Hindlimb muscle (tissue), 1 donor: ENCODE measurements around the gene RARA. TPM values are rescaled to one million over a fixed set of nuclear protein-coding genes. Genes with fewer than 3 reads are reported as not detected.

Experiments
- DNase-seq: peaks from one replicate; pipeline ENCODE4 v3.0.0-alpha.2; 2013
- polyA plus RNA-seq: library from polyadenylated mRNA; unstranded; fragments of 120-200 nt; gene quantifications from one replicate; pipeline ENCODE4 v1.2.1, GENCODE V29; 2013; ENCODE audit not compliant: insufficient read length

Gene RARA
- polyA plus RNA-seq, 1 donor = 76.3 TPM

GRCh38 chr17:40329839-40330794, 21.1 kb downstream of the RARA start:
- no peak for DNase-seq

GRCh38 chr17:40330850-40331470, 22.0 kb downstream of the RARA start:
- DNase-seq = no peak

- peak; percentile 92 for DNase-seq
Measured at GRCh38 chr17:40331743-40332641, 23.0 kb downstream of the RARA start.

DNA sequence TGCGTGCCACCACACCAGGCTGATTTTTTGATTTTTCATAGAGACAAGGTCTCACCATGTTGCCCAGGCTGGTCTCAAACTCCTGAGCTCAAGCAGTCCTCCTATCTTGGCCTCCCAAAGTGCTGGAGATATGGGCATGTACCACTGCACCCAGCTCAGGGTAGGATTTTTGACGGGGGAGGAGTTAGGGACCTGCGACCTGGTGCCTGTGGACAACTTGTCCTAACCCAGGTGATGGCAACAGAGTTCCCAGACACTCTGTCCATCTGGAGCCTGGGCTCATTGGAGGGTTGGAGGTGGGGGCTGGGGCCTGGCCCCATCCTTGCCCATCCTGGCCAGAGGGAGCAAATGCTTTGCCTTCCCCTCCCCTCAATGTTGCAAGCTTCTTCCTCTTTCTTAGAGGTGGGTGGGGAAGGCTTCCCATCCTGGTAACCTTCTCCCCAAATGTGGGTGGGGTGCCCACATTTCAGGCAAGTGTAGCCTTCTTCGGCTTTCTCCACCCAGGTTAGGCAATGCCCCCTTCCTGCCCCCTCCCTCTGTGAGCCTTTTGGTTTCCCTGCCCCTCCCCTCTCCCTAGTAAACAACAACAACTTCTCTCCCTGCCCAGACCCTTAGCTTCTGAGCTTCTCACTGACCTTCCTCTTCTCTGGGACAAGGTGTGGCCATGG, 24.9 kb downstream of the RARA start:
- DNase-seq = no peak

GRCh38 chr17:40335620-40336019, 26.6 kb downstream of the RARA start:
- DNase-seq = no peak

GRCh38 chr17:40337351-40337750, 28.4 kb downstream of the RARA start:
- DNase-seq = no peak

- DNase-seq = no peak
Measured at GRCh38 chr17:40338058-40338457, 29.1 kb downstream of the RARA start.

DNA sequence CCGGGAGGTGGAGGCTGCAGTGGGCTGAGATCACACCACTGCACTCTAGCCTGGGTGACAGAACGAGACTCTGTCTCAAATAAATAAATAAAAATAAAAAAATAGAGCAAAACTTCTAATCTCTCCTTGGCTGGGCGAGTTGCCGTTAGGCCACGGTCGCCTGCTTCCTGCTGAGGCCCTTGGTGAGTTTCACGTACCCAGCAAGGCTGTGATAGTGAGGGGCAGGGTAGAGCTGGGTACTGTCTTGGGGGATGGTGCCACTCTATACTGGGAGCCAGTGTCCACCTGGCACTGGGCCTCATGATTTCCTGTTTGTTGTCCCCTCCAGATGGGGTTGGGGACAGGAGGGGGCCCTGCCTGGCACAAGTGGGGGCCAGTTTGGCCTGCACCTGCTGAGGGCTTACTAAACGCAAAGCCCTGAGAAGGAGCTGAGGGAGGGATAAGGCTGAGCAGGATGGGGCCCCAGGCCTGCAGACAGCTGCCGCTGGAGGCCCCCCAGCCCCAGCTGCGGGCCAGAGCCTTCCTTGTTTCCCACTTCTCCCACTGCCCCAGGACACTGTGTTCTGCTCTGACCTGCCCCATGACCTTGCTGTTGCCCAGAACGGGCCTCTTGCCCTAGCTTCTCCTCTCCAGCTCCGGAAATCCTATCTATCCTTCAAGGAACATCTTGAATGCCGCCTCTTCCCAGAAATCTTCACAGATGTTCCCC, 30.1 kb downstream of the RARA start:
- no peak for DNase-seq

DNA sequence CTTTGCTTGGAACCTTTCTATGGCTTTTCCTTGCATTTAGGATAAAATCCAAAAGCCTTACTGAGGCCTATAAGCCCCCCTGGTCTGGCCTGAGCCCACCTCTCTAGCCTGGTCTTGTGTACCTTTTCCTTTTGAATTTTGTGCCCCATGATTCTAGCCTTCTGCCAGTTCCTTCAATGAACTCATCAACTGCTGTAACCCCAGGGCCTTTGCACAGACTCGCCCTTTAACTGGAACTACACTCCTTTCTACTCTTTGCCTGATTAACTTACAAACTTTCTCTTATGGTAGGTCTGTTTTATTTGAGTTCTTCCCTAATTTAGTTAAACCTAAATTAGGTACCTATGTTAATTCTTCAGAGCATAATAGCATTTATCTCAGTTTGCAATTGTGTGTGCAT, 31.3 kb downstream of the RARA start:
- no peak for DNase-seq

GRCh38 chr17:40340880-40341807, 32.2 kb downstream of the RARA start:
- DNase-seq = no peak

GRCh38 chr17:40341808-40342503, 33.0 kb downstream of the RARA start:
- peak; percentile 84 for DNase-seq

- DNase-seq = no peak
Measured at GRCh38 chr17:40342504-40343218, 33.7 kb downstream of the RARA start.

GRCh38 chr17:40343219-40344119, 34.5 kb downstream of the RARA start:
- no peak for DNase-seq

DNA sequence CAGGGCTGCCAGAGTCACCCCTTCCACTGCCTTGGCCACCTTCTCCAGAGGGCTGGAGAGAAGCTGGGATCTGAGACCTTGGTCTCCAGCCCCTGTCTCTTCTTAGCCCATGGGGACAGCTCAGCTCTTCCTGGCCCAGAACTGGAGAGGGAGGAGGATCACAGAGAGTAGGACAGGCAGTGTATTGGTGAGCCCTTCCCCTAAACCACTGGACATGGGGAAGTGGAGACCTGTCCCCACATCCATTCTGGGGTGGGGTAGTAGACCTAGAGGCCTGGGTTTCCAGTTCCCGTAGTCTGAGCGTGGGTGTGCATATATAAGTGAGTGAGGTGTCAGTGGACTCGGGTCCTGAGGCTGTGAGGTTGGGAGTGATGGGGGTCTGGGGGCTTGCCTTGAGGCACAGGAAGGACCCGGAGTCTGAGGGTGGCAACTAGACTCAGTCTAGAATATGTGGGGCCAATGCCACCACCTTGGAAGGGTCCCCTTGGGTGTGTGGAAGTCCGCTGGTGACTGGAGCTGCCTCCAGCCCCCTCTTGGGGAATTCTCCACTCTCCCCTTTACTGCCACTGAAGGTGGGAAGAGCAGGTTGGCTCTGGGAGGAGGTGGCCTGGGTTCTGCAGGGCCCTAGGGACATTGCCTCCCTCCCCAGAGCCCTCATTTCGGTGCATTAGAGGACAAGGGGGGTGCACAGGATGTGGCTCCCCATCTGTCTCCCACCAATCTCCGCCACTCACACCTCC, 35.6 kb downstream of the RARA start:
- no peak for DNase-seq

GRCh38 chr17:40345161-40345993, 36.4 kb downstream of the RARA start:
- peak; percentile 78 for DNase-seq
